NCI-H2171 (cell line): ENCODE results near the gene CRY1.

ENCODE experiments used
- DNase-seq: peaks from one replicate; lab custom pipeline; 2025; lab: John Stamatoyannopoulos, UW

The CRY1 gene

GRCh38 chr12:106957583-106957982, 135.8 kb downstream of the CRY1 start:
- DNase-seq, result no peak

GRCh38 chr12:106956048-106956578, 137.2 kb downstream of the CRY1 start:
- peak; percentile 49 for DNase-seq

DNA sequence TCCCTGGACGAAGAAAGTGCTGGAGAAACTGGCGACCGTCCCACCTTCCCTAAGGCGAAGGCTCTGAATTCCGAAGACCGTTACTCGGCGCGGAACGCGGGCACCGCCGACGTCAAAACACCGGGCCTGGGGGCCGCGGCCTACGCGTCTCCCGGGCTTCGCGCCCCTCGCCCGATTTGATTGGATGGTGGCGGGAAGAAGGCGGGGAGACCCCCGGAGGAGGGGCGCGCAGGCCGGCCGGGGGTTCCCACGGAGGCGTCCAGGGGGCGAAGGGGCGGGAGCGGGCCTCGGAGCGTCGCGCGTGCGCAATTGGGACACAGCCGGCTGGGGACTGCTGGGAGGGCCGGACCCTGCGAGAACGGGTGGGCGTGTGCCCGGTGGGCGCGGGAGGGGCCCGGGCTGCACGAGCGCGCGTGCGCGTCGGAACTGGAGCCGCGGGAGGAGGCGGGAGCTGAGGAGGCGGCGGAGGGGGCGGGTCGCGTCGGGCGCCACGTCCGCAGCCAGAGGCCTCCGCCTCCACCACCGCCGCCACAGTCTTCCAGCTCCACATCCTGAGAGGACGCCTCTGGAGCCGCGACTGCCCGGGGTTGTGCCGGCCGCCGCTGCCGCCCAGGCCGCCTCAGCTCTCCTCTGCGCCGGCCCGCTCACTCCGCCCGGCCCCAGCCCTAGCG, 137.8 kb downstream of the CRY1 start, which contains the start of gene TMEM263:
TMEM263 (plus strand) TSS at position 531 of the 671 bp plus-strand sequence. CDS start 11,210 bp downstream, outside the sequence.
- DNase-seq, result peak; percentile 95

GRCh38 chr12:106954462-106955376, 138.6 kb downstream of the CRY1 start:
- DNase-seq, result no peak

GRCh38 chr12:106953352-106954250, 139.7 kb downstream of the CRY1 start:
- no peak for DNase-seq

GRCh38 chr12:106950591-106950990, 142.8 kb downstream of the CRY1 start:
- no peak for DNase-seq

DNA sequence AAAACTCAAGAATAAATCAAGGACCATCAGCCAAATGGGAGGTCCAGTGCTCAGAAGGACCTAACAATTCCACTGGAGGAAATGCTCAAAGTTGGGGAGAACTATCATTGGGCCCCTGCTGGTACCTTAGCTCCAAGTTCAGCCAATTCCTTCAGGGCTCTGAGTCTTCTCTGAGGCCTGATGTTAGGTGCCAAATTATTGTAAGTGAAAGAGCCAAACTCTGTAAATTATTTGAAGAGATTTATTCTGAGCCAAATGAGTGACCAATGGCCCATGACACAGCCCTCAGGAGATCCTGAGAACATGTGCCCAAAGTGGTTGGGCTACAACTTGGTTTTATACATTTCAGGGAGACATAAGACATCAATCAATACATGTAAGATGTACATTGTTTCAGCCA, 145.9 kb downstream of the CRY1 start:
- DNase-seq, result no peak

DNA sequence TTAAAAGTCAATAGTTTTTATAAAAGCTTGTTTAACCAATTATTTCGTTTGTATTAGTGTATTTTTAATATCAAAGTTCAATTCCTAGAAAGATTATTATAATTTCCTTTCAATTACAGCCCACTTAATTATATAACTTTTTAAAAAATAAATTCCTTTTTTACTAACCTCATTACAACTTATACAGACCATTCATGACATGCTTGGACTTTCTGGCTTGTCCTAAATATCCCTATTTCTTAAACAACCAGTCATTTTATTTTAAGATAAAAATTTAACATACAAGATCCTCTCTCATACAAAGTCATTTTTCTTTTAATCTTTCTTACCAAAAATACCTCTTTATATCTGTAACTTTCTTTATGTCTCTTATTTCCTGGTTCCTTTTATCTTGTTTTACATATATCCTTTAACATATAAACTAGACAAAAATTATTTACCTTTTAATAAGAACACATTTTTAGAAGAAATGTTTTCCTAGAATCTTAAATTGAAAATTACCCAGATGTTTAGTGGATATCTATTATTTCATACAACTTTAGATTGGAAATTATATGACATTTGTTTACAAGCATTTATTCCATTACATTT, 148.0 kb downstream of the CRY1 start:
- DNase-seq, result no peak

DNA sequence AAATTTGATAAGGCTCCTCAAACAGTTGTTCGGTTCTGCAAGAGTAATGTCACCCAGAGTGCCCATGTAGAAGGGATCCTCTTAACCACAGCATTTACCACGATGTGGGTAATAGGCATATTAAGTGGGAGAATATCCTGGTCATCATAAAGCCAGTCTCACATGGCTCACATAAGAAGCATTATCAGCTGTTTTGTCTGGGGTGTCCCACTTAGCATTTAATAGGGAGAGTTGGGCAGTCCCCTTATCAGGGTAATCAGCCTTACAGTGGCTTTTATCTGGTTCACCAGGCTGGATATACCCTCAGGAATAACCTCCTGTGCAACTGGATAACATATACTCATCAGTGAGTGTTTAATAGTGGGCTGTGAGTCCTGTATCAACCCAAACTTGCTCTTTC, 150.6 kb downstream of the CRY1 start:
- no peak for DNase-seq

GRCh38 chr12:106941481-106942156, 151.7 kb downstream of the CRY1 start:
- no peak for DNase-seq
